Trophoblast cell (in vitro differentiated cells and primary cell): ENCODE data around the gene LRP1B.
A peak's percentile ranks its signal among the peaks of the same experiment; 100 is the strongest.

Source experiments
- DNase-seq, 2 donors: peaks; one replicate each; pipeline ENCODE4 v3.0.0-alpha.2; 2016
- H2AFZ ChIP-seq: 2 replicates; pipeline ENCODE4 v1.6.1; 2013; ENCODE audit warnings: low read length, moderate library complexity, mild to moderate bottlenecking; ENCODE audit not compliant: insufficient read depth, poor library complexity
- H2AK5ac ChIP-seq: 2 replicates; pipeline ENCODE4 v1.6.1; 2013; ENCODE audit warnings: mild to moderate bottlenecking, low read length
- H2BK120ac ChIP-seq: 2 replicates; pipeline ENCODE4 v1.6.1; 2013; ENCODE audit warnings: low read length, mild to moderate bottlenecking, moderate library complexity; ENCODE audit not compliant: insufficient read depth, poor library complexity
- H2BK12ac ChIP-seq: 2 replicates; pipeline ENCODE4 v1.6.1; 2013; ENCODE audit warnings: mild to moderate bottlenecking, low read length, moderate library complexity
- H2BK5ac ChIP-seq: 2 replicates; pipeline ENCODE4 v1.6.1; 2013; ENCODE audit warnings: low read length, low read depth, moderate library complexity, mild to moderate bottlenecking; ENCODE audit not compliant: poor library complexity
- H3K14ac ChIP-seq: 2 replicates; pipeline ENCODE4 v1.6.1; 2013; ENCODE audit warnings: mild to moderate bottlenecking, low read length
- H3K18ac ChIP-seq: 2 replicates; pipeline ENCODE4 v1.6.1; 2013; ENCODE audit warnings: mild to moderate bottlenecking, low read length
- H3K23ac ChIP-seq: 2 replicates; pipeline ENCODE4 v1.6.1; 2013; ENCODE audit warnings: low read length
- H3K27ac ChIP-seq: 2 replicates; pipeline ENCODE4 v1.5.1; 2013; ENCODE audit warnings: low read depth, mild to moderate bottlenecking, inconsistent platforms, low read length, moderate library complexity
- H3K27me3 ChIP-seq: 2 replicates; pipeline ENCODE4 v1.6.1; 2013; ENCODE audit warnings: inconsistent platforms, mild to moderate bottlenecking, low read length, moderate library complexity; ENCODE audit not compliant: insufficient read depth
- H3K36me3 ChIP-seq, 2 experiments: 1 replicate in 1 of 2; 2 replicates in 1 of 2; pipeline ENCODE4 v1.6.1; 2013; ENCODE audit warnings: low read length in 2 of 2, mild to moderate bottlenecking in 2 of 2, moderate library complexity in 1 of 2; ENCODE audit not compliant: insufficient read depth in 2 of 2, control insufficient read depth in 1 of 2
- H3K4ac ChIP-seq: 2 replicates; pipeline ENCODE4 v1.6.1; 2013; ENCODE audit warnings: low read depth, mild to moderate bottlenecking, low read length, moderate library complexity
- H3K4me1 ChIP-seq, 2 experiments: 1 replicate in 1 of 2; 2 replicates in 1 of 2; pipeline ENCODE4 v1.6.1; 2013; ENCODE audit warnings: low read length in 2 of 2, mild to moderate bottlenecking in 2 of 2, moderate library complexity in 1 of 2; ENCODE audit not compliant: insufficient read depth in 2 of 2, control insufficient read depth in 1 of 2
- H3K4me2 ChIP-seq: 2 replicates; pipeline ENCODE4 v1.6.1; 2013; ENCODE audit warnings: inconsistent platforms, mild to moderate bottlenecking, low read length, moderate library complexity
- H3K4me3 ChIP-seq: 2 replicates; pipeline ENCODE4 v1.5.1; 2013; ENCODE audit warnings: mild to moderate bottlenecking, low read depth, low read length, inconsistent platforms
- H3K79me1 ChIP-seq: one replicate; pipeline ENCODE4 v1.6.1; 2013; ENCODE audit warnings: low read length
- H3K79me2 ChIP-seq: 2 replicates; pipeline ENCODE4 v1.6.1; 2013; ENCODE audit warnings: low read length, mild to moderate bottlenecking; ENCODE audit not compliant: control insufficient read depth, insufficient read depth, poor library complexity
- H3K9ac ChIP-seq: 2 replicates; pipeline ENCODE4 v1.6.1; 2013; ENCODE audit warnings: mild to moderate bottlenecking, low read length
- H3K9me3 ChIP-seq: 2 replicates; pipeline ENCODE4 v1.6.1; 2013; ENCODE audit warnings: low read depth, mild to moderate bottlenecking, control low read depth, inconsistent platforms, low read length; ENCODE audit not compliant: insufficient read depth
- H4K12ac ChIP-seq: 2 replicates; pipeline ENCODE4 v1.6.1; 2013; ENCODE audit warnings: low read depth, mild to moderate bottlenecking, low read length, moderate library complexity
- H4K8ac ChIP-seq: 2 replicates; pipeline ENCODE4 v1.6.1; 2013; ENCODE audit warnings: low read depth, mild to moderate bottlenecking, low read length, moderate library complexity
- H4K91ac ChIP-seq: one replicate; pipeline ENCODE4 v1.6.1; 2013; ENCODE audit warnings: low read depth, mild to moderate bottlenecking, low read length, moderate library complexity
- WGBS: extraction: QIAGEN DNeasy Blood & Tissue Kit; methylation state at CpG from one replicate; pipeline ENCODE4 v1.1.7; 2013; ENCODE audit warnings: missing lambda C conversion rate; ENCODE audit not compliant: insufficient read length, insufficient coverage; ENCODE audit errors: extremely low coverage; 5-methylcytosine and 5-hydroxymethylcytosine counted together

The LRP1B gene

DNA sequence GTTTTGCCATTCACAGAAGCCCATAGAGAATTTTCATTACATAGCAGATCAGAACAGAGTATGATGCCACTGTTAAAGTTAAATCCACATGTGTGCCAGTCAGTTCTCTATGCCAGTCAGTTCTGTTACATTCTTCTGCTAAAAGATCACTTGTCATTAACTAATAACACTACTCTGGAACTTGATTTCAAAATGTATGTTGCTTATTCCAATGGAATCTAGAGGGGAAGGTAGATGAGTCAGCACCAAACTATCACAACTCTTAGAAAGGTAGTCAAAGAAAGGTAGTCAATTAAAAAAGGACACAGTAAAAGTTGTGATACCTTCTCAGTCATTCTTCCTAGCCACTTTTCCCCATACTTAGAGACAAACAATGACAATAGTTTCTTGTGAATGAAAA is 1214.4 kb downstream of the LRP1B start:
- no peaks in the 10 kb centered on the region for H3K79me2 ChIP-seq
- H3K4ac ChIP-seq: no peak overlapping the region
- H2BK5ac ChIP-seq: no peak overlapping the region
- no peak overlapping the region for H4K8ac ChIP-seq
- no peak overlapping the region for H3K18ac ChIP-seq
- H3K27me3 ChIP-seq: no peaks in the 10 kb centered on the region
- no peak overlapping the region for H2AK5ac ChIP-seq
- H3K79me1 ChIP-seq: no peaks in the 10 kb centered on the region
- H2BK12ac ChIP-seq: no peak overlapping the region
- H3K4me2 ChIP-seq: no peak overlapping the region
- H3K9me3 ChIP-seq: no peaks in the 10 kb centered on the region
- DNase-seq: peak in 1 of 2 donors; percentile 18
- no peak overlapping the region for H3K23ac ChIP-seq
- no peak overlapping the region for H2BK120ac ChIP-seq
- H3K27ac ChIP-seq: no peak overlapping the region
- no peaks in the 10 kb centered on the region for H3K4me1 ChIP-seq
- no peak overlapping the region for H3K4me3 ChIP-seq
- no peaks in the 10 kb centered on the region for H3K36me3 ChIP-seq
- H4K91ac ChIP-seq: no peak overlapping the region
- H3K9ac ChIP-seq: no peak overlapping the region
- H4K12ac ChIP-seq: no peak overlapping the region
- no peak overlapping the region for H2AFZ ChIP-seq
- no peak overlapping the region for H3K14ac ChIP-seq

DNA sequence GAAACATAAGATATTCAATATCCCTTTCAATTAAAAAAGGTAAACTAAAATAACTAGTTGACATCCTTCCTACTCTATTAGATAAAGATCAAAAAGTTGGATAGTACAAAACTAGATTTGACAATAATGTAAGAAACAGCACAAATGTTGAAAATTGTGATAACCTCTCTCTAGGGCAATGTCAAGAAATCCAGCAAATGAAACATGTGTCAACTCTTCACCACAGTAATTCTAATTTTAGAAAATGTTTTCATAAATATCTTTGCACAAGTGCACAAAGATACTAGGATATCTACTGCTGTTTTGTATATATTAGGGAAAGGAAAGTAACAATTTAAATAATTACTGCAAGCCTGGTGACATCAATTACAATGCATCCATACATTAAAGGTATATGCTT is 1220.1 kb downstream of the LRP1B start:
- H2BK5ac ChIP-seq: no peak overlapping the region
- H2BK120ac ChIP-seq: no peak overlapping the region
- H3K14ac ChIP-seq: no peak overlapping the region
- H3K27me3 ChIP-seq: no peaks in the 10 kb centered on the region
- no peak overlapping the region for H2AFZ ChIP-seq
- DNase-seq: no peak
- no peaks in the 10 kb centered on the region for H3K79me2 ChIP-seq
- H3K4me1 ChIP-seq: no peaks in the 10 kb centered on the region
- H2BK12ac ChIP-seq: no peak overlapping the region
- no peak overlapping the region for H2AK5ac ChIP-seq
- H3K27ac ChIP-seq: no peak overlapping the region
- H3K18ac ChIP-seq: no peak overlapping the region
- no peaks in the 10 kb centered on the region for H3K36me3 ChIP-seq
- no peak overlapping the region for H3K23ac ChIP-seq
- H3K79me1 ChIP-seq: no peaks in the 10 kb centered on the region
- H3K9ac ChIP-seq: no peak overlapping the region
- no peak overlapping the region for H3K4ac ChIP-seq
- H3K4me2 ChIP-seq: no peak overlapping the region
- no peak overlapping the region for H4K91ac ChIP-seq
- no peak overlapping the region for H4K8ac ChIP-seq
- no peak overlapping the region for H4K12ac ChIP-seq
- H3K4me3 ChIP-seq: no peak overlapping the region
- H3K9me3 ChIP-seq: no peaks in the 10 kb centered on the region

- H4K91ac ChIP-seq: no peak overlapping the region
- no peak overlapping the region for H4K12ac ChIP-seq
Observed at GRCh38 chr2:140905083-140905781, 1225.6 kb downstream of the LRP1B start.

DNA sequence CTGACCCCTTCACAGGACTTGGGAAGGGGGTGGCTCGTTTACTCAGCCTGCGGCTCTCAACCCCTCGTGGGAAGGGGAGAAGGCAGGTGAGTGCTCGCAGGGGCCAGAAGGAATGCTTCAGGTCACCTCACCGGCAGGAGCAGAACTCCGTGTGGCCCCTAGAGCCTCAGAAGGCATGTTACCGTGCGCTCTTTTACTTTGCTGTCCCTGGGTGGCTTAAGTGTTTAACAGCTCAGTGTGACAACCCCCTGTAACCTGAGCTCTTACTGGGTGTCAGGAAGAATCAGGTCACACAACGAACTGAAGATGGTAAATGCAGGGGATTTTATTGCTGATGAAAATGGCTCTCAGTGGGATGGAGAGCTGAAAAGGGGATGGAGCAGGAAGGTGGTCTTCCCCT is 1235.4 kb downstream of the LRP1B start:
- Histone ChIP-seq H3K79me1 (no peaks in the 10 kb centered on the region), H3K36me3 (peaks cover 0 to 2% of the 10 kb centered on the region in 2 experiments), H2AK5ac (no peak overlapping the region), H3K18ac (no peak overlapping the region), H3K9me3 (peaks cover 2% of the 10 kb centered on the region), H3K4me1 (peaks cover 0 to 3% of the 10 kb centered on the region in 2 experiments), H3K9ac (no peak overlapping the region), H3K27me3 (no peaks in the 10 kb centered on the region), H3K4me2 (no peak overlapping the region), H4K12ac (no peak overlapping the region), H4K91ac (no peak overlapping the region), H2BK5ac (no peak overlapping the region), H3K79me2 (no peaks in the 10 kb centered on the region), H2BK12ac (no peak overlapping the region), H3K4ac (no peak overlapping the region), H3K23ac (no peak overlapping the region), H3K27ac (no peak overlapping the region), H4K8ac (no peak overlapping the region), H2AFZ (no peak overlapping the region), H2BK120ac (no peak overlapping the region), H3K14ac (no peak overlapping the region), H3K4me3 (no peak overlapping the region)
- no CpG with 5 or more reads among the region's 9 CpGs for WGBS
- DNase-seq: no peak

More at GRCh38 chr2:140905083-140905781, 1225.6 kb downstream of the LRP1B start:
- Histone ChIP-seq H3K9me3 (no peaks in the 10 kb centered on the region), H3K27me3 (no peaks in the 10 kb centered on the region), H3K23ac (no peak overlapping the region), H3K27ac (no peak overlapping the region), H4K8ac (no peak overlapping the region), H2BK12ac (no peak overlapping the region), H3K79me2 (no peaks in the 10 kb centered on the region), H3K36me3 (no peaks in the 10 kb centered on the region), H3K4me2 (no peak overlapping the region), H3K4me1 (no peaks in the 10 kb centered on the region), H2AK5ac (no peak overlapping the region), H3K14ac (no peak overlapping the region), H2BK120ac (no peak overlapping the region), H3K9ac (no peak overlapping the region), H3K4ac (no peak overlapping the region), H2BK5ac (no peak overlapping the region), H2AFZ (no peak overlapping the region), H3K4me3 (no peak overlapping the region), H3K18ac (no peak overlapping the region), H3K79me1 (no peaks in the 10 kb centered on the region)
- no CpG with 5 or more reads among the region's 6 CpGs for WGBS
- no peak for DNase-seq
